ENCODE results near the gene MTG2. TPM values are rescaled to one million over a fixed set of nuclear protein-coding genes. Genes with fewer than 3 reads are reported as not detected.

MTG2 gene
- total RNA-seq, 4 donors from 2014 or later, result 21.4 to 42.0 (median 29.1) TPM

DNA sequence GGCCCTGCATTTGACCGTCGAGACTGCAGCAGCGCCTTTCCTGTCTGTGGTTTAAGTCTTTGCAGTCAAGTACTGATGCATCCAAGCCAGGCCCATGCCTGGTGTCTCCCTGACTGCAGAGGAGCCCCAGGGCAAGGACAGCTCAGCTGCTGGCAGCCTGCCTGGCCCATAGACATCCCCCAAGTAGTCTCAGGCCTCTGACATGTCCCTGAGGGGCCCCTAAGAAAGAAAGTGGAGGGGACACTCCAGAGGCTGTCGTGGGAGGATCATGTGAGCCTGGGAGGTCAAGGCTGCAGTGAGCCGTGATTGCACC is 19.2 kb downstream of the MTG2 start:
- intact Hi-C loops (cut with DNase I; ENCODE audit: low total_unique reads), result no loop called here
- H3K4me3 ChIP-seq (ENCODE audit: low read depth, poor library complexity, severe bottlenecking), result no peak overlapping the region
- TF ChIP-seq, protein P1, sequence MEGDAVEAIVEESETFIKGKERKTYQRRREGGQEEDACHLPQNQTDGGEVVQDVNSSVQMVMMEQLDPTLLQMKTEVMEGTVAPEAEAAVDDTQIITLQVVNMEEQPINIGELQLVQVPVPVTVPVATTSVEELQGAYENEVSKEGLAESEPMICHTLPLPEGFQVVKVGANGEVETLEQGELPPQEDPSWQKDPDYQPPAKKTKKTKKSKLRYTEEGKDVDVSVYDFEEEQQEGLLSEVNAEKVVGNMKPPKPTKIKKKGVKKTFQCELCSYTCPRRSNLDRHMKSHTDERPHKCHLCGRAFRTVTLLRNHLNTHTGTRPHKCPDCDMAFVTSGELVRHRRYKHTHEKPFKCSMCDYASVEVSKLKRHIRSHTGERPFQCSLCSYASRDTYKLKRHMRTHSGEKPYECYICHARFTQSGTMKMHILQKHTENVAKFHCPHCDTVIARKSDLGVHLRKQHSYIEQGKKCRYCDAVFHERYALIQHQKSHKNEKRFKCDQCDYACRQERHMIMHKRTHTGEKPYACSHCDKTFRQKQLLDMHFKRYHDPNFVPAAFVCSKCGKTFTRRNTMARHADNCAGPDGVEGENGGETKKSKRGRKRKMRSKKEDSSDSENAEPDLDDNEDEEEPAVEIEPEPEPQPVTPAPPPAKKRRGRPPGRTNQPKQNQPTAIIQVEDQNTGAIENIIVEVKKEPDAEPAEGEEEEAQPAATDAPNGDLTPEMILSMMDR (IDR thresholded peaks at IDR 0.05), result no peak
- no peak for TF ChIP-seq POLR2A (IDR thresholded peaks at IDR 0.05)
- DNase-seq (ENCODE audit: low spot score in 2 of 2), result no peak
- 69 to 84% methylated on average over 5 of the region's 5 CpGs for WGBS, 2 donors

- no peak overlapping the region for H3K4me3 ChIP-seq (ENCODE audit: low read depth, poor library complexity, severe bottlenecking)
- 83% methylated on average over 23 of the region's 23 CpGs for WGBS, 2 donors
- DNase-seq (ENCODE audit: low spot score in 2 of 2), result no peak
- intact Hi-C loops (cut with DNase I; ENCODE audit: low total_unique reads), result no loop called here
- TF ChIP-seq POLR2A (IDR thresholded peaks at IDR 0.05), result no peak
Observed at GRCh38 chr20:62202676-62203377, 20.0 kb downstream of the MTG2 start.

DNA sequence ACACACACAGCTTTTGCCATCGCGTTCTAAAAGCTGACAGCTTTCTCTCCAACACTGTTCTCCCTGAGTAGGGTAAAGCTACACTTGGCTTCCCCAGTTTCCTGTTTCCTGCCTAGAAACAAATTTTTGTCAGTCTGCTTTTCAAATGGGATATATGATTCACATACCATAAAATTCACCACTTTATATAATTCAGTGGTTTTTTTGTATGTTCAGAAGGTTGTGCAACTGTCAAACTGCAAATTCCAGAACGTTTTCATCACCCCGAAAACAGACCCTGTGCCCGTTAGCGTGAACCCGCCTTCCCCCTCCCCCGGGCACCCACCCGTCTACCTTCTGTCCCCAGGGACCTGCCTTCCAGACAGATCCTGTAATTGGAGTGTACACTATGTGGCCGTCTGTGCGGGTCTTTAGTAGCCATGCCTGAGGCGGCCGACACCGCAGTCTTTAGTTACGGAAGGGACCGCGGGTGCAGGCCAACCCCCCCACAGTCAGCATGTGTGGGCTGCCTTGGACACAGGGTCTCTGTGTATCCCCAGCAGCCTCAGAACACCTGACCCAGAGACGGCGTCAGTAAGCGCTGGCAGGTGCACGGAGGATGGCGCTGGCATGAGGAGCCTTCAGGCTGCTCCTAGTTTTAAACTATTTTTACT is 20.7 kb downstream of the MTG2 start:
- TF ChIP-seq POLR2A (IDR thresholded peaks at IDR 0.05), result no peak
- TF ChIP-seq, protein P1 (IDR thresholded peaks at IDR 0.05), result no peak
- no peak overlapping the region for H3K4me3 ChIP-seq (ENCODE audit: low read depth, poor library complexity, severe bottlenecking)
- DNase-seq (ENCODE audit: low spot score in 2 of 2), result no peak
- intact Hi-C loops (cut with DNase I; ENCODE audit: low total_unique reads), result no loop called here
- WGBS, 2 donors, result 84 to 86% methylated on average over 22 of the region's 22 CpGs

GRCh38 chr20:62205618-62206387 is 23.0 kb downstream of the MTG2 start:
- no peak overlapping the region for H3K4me3 ChIP-seq (ENCODE audit: low read depth, poor library complexity, severe bottlenecking)
- no peak for DNase-seq (ENCODE audit: low spot score in 2 of 2)
- TF ChIP-seq, protein P1 (IDR thresholded peaks at IDR 0.05), result no peak
- no peak for TF ChIP-seq POLR2A (IDR thresholded peaks at IDR 0.05)
- intact Hi-C loops (cut with DNase I; ENCODE audit: low total_unique reads), result no loop called here
- WGBS, 2 donors, result 93% methylated on average over 38 of the region's 38 CpGs

DNA sequence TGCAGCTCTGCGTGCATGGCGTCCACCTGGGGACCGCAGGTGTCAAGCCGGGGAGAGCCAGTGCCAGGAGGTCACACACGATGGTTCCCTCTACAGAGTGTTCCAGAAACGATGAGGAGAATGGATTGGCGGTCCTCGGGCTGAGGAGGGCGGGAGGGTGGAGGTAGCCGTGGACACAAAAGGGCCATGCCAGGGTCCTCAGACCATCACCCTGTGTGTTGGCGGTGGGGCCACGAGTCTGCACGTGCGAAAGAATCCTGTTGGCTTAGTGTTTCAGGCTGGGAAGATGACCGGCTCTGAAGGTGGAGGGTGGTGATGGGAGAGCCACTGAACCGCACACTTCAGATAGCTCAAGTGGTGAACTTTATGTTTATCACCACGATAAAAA is 23.6 kb downstream of the MTG2 start:
- 78 to 85% methylated on average over 17 of the region's 17 CpGs for WGBS, 2 donors
- no peak overlapping the region for H3K4me3 ChIP-seq (ENCODE audit: low read depth, poor library complexity, severe bottlenecking)
- intact Hi-C loops (cut with DNase I; ENCODE audit: low total_unique reads), result no loop called here
- DNase-seq (ENCODE audit: low spot score in 2 of 2), result no peak
- TF ChIP-seq, protein P1 (IDR thresholded peaks at IDR 0.05), result no peak
- TF ChIP-seq POLR2A (IDR thresholded peaks at IDR 0.05), result no peak

DNA sequence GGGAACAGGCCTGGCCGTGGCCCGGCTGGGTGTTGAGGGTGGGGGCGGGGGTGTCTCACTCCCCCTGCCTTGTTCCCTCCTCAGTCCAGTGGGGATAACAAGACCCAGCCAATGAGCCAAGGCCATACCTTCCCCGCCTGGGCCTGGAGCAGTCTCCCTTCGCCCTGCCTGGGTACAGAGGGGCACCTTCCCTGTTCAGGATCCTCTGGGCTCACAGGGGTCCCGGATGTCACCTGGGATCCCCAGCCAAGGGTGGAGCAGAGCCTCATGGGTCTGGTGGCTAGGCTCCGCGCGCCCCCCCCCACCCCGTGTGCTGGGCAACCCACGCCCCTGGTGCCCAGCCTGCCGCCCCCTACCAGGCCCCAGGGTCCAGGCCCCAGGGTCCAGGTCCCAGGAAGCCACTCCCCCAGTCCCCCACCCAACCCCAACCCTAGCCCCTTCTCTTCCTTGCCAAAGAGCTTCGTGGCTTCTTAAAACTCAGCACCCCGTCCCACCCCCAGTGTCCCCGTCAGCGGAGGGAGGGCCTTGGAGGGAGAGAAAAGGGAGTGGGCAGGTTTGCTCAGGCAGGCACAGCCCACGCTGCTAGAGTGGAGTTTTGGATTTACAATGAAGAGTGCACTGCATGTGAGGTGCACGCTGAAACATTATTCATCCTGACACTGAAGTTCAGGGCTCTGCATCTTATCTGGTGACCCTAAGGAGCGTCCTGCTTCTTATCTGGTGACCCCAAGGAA is 25.4 kb downstream of the MTG2 start:
- TF ChIP-seq POLR2A (IDR thresholded peaks at IDR 0.05), result no peak
- TF ChIP-seq, protein P1 (IDR thresholded peaks at IDR 0.05), result no peak

More for the DNA sequence above, 25.4 kb downstream of the MTG2 start:
- WGBS, 2 donors, result 57 to 60% methylated on average over 12 to 16 of the region's 19 CpGs
- no peak overlapping the region for H3K4me3 ChIP-seq (ENCODE audit: low read depth, poor library complexity, severe bottlenecking)
- intact Hi-C loops (cut with DNase I; ENCODE audit: low total_unique reads), result no loop called here
- DNase-seq (ENCODE audit: low spot score in 2 of 2), result no peak

Data from lower leg skin (tissue), 4 donors.